ENCODE data around the gene RNF183. TPM values are rescaled to one million over a fixed set of nuclear protein-coding genes. Genes with fewer than 3 reads are reported as not detected.

The RNF183 gene
- total RNA-seq, 1 donor from 2014 or later, result not detected

GRCh38 chr9:113349066-113349444 is 45.9 kb upstream of the RNF183 start:
- Histone ChIP-seq H3K9ac (ENCODE audit: low read length) (no peak overlapping the region), H3K4me1 (ENCODE audit: insufficient read depth, low read length) (no peaks in the 10 kb centered on the region), H3K4me3 (ENCODE audit: insufficient read depth, low read depth, low read length) (no peak overlapping the region), H3K36me3 (ENCODE audit: insufficient read depth, low read length) (no peaks in the 10 kb centered on the region), H3K9me3 (ENCODE audit: insufficient read depth, low read depth, low read length) (no peaks in the 10 kb centered on the region), H3K27ac (ENCODE audit: low read depth, low read length) (no peak overlapping the region), H3K27me3 (ENCODE audit: insufficient read depth, low read length) (peaks cover 53% of the 10 kb centered on the region), H3K79me2 (ENCODE audit: insufficient read depth, low read length) (no peaks in the 10 kb centered on the region), H4K20me1 (ENCODE audit: insufficient read depth, low read length) (no peaks in the 10 kb centered on the region), H3K4me2 (ENCODE audit: low read length) (peak overlapping the region; percentile 76), H2AFZ (ENCODE audit: low read depth, low read length) (no peak overlapping the region)
- TF ChIP-seq CTCF (IDR thresholded peaks at IDR 0.05; ENCODE audit: insufficient read depth, low read depth, low read length) (no peak), EZH2 (IDR thresholded peaks at IDR 0.05; ENCODE audit: insufficient read depth, low read length) (peak; percentile 15)
- no peak overlapping the region for H3K27ac Mint-ChIP-seq (ENCODE audit: unreplicated experiment)
- FAIRE-seq, result no peak
- H3K36me3 Mint-ChIP-seq (ENCODE audit: low read depth, unreplicated experiment), result no peaks in the 10 kb centered on the region
- H3K27me3 Mint-ChIP-seq (ENCODE audit: low read depth, unreplicated experiment), result peaks cover 50% of the 10 kb centered on the region
- no peak for DNase-seq (ENCODE audit: low read depth)
- H3K9me3 Mint-ChIP-seq (ENCODE audit: unreplicated experiment), result no peaks in the 10 kb centered on the region
- no peaks in the 10 kb centered on the region for H3K4me1 Mint-ChIP-seq (ENCODE audit: low read depth, unreplicated experiment)
- H3K4me3 Mint-ChIP-seq (ENCODE audit: unreplicated experiment), result peak overlapping the region; percentile 60

GRCh38 chr9:113348437-113348836 is 45.3 kb upstream of the RNF183 start:
- DNase-seq (ENCODE audit: low read depth) (no peak), FAIRE-seq (no peak)
- no peaks in the 10 kb centered on the region for H3K36me3 ChIP-seq (ENCODE audit: insufficient read depth, low read length)
- no peak overlapping the region for H3K4me2 ChIP-seq (ENCODE audit: low read length)
- H3K9me3 ChIP-seq (ENCODE audit: insufficient read depth, low read depth, low read length), result no peaks in the 10 kb centered on the region
- no peaks in the 10 kb centered on the region for H3K4me1 ChIP-seq (ENCODE audit: insufficient read depth, low read length)
- peaks cover 4% of the 10 kb centered on the region for H3K4me1 Mint-ChIP-seq (ENCODE audit: low read depth, unreplicated experiment)
- H3K4me3 ChIP-seq (ENCODE audit: insufficient read depth, low read depth, low read length), result no peak overlapping the region
- no peak overlapping the region for H2AFZ ChIP-seq (ENCODE audit: low read depth, low read length)
- H3K9ac ChIP-seq (ENCODE audit: low read length), result no peak overlapping the region
- peaks cover 49% of the 10 kb centered on the region for H3K27me3 Mint-ChIP-seq (ENCODE audit: low read depth, unreplicated experiment)
- no peaks in the 10 kb centered on the region for H4K20me1 ChIP-seq (ENCODE audit: insufficient read depth, low read length)
- no peak overlapping the region for H3K4me3 Mint-ChIP-seq (ENCODE audit: unreplicated experiment)
- H3K27ac Mint-ChIP-seq (ENCODE audit: unreplicated experiment), result no peak overlapping the region
- TF ChIP-seq EZH2 (IDR thresholded peaks at IDR 0.05; ENCODE audit: insufficient read depth, low read length) (no peak), CTCF (IDR thresholded peaks at IDR 0.05; ENCODE audit: insufficient read depth, low read depth, low read length) (no peak)
- H3K9me3 Mint-ChIP-seq (ENCODE audit: unreplicated experiment), result no peaks in the 10 kb centered on the region
- no peaks in the 10 kb centered on the region for H3K79me2 ChIP-seq (ENCODE audit: insufficient read depth, low read length)
- peaks cover 48% of the 10 kb centered on the region for H3K27me3 ChIP-seq (ENCODE audit: insufficient read depth, low read length)
- no peak overlapping the region for H3K27ac ChIP-seq (ENCODE audit: low read depth, low read length)
- no peaks in the 10 kb centered on the region for H3K36me3 Mint-ChIP-seq (ENCODE audit: low read depth, unreplicated experiment)

GRCh38 chr9:113345671-113346070 is 42.5 kb upstream of the RNF183 start:
- Histone ChIP-seq H4K20me1 (ENCODE audit: insufficient read depth, low read length) (no peaks in the 10 kb centered on the region), H3K27ac (ENCODE audit: low read depth, low read length) (no peak overlapping the region), H3K9me3 (ENCODE audit: insufficient read depth, low read depth, low read length) (no peaks in the 10 kb centered on the region), H2AFZ (ENCODE audit: low read depth, low read length) (no peak overlapping the region), H3K36me3 (ENCODE audit: insufficient read depth, low read length) (no peaks in the 10 kb centered on the region), H3K9ac (ENCODE audit: low read length) (no peak overlapping the region), H3K4me3 (ENCODE audit: insufficient read depth, low read depth, low read length) (no peak overlapping the region), H3K79me2 (ENCODE audit: insufficient read depth, low read length) (no peaks in the 10 kb centered on the region), H3K4me2 (ENCODE audit: low read length) (no peak overlapping the region), H3K27me3 (ENCODE audit: insufficient read depth, low read length) (peaks cover 28% of the 10 kb centered on the region), H3K4me1 (ENCODE audit: insufficient read depth, low read length) (no peaks in the 10 kb centered on the region)
- FAIRE-seq, result no peak
- no peaks in the 10 kb centered on the region for H3K9me3 Mint-ChIP-seq (ENCODE audit: unreplicated experiment)
- no peak for TF ChIP-seq EZH2 (IDR thresholded peaks at IDR 0.05; ENCODE audit: insufficient read depth, low read length)
- no peak for TF ChIP-seq CTCF (IDR thresholded peaks at IDR 0.05; ENCODE audit: insufficient read depth, low read depth, low read length)
- no peaks in the 10 kb centered on the region for H3K36me3 Mint-ChIP-seq (ENCODE audit: low read depth, unreplicated experiment)
- H3K27ac Mint-ChIP-seq (ENCODE audit: unreplicated experiment), result no peak overlapping the region
- peaks cover 31% of the 10 kb centered on the region for H3K27me3 Mint-ChIP-seq (ENCODE audit: low read depth, unreplicated experiment)
- no peak for DNase-seq (ENCODE audit: low read depth)
- peaks cover 4% of the 10 kb centered on the region for H3K4me1 Mint-ChIP-seq (ENCODE audit: low read depth, unreplicated experiment)
- no peak overlapping the region for H3K4me3 Mint-ChIP-seq (ENCODE audit: unreplicated experiment)

All from astrocyte (in vitro differentiated cells and primary cell).